ENCODE data around the gene MED23.

MED23 gene

GRCh38 chr6:131629651-131630050 is 1.6 kb upstream of the MED23 start:
- Histone ChIP-seq H3K4me3 (ENCODE audit: low read length, poor library complexity, severe bottlenecking) (no peak overlapping the region), H3K27me3 (ENCODE audit: insufficient read depth, low read length, poor library complexity, severe bottlenecking) (no peaks in the 10 kb centered on the region), H3K4me2 (ENCODE audit: low read depth, low read length, poor library complexity, severe bottlenecking) (peak overlapping the region; percentile 75), H3F3A (ENCODE audit: low read depth) (no peaks in the 10 kb centered on the region), H3K9me3 (ENCODE audit: insufficient read depth, low read depth, low read length) (no peaks in the 10 kb centered on the region), H3K36me3 (ENCODE audit: insufficient read depth, low read length) (peaks cover 3% of the 10 kb centered on the region; the same call in 1 of the 2 replicates), H3K4me1 (ENCODE audit: insufficient read depth, low read length, poor library complexity, severe bottlenecking) (peaks cover 21% of the 10 kb centered on the region), H2AFZ (ENCODE audit: low read length) (peak overlapping the region; percentile 44; the same call in 1 of the 2 replicates), H3K9me2 (replicated peaks; ENCODE audit: low read depth, low read length) (no peaks in the 10 kb centered on the region), H3K79me2 (ENCODE audit: insufficient read depth, low read length) (peaks cover 29% of the 10 kb centered on the region), H4K20me1 (ENCODE audit: insufficient read depth, low read length, poor library complexity, severe bottlenecking) (peaks cover 13% of the 10 kb centered on the region), H3K9ac (ENCODE audit: low read depth, low read length, poor library complexity, severe bottlenecking) (no peak overlapping the region)
- TF ChIP-seq, protein P1, sequence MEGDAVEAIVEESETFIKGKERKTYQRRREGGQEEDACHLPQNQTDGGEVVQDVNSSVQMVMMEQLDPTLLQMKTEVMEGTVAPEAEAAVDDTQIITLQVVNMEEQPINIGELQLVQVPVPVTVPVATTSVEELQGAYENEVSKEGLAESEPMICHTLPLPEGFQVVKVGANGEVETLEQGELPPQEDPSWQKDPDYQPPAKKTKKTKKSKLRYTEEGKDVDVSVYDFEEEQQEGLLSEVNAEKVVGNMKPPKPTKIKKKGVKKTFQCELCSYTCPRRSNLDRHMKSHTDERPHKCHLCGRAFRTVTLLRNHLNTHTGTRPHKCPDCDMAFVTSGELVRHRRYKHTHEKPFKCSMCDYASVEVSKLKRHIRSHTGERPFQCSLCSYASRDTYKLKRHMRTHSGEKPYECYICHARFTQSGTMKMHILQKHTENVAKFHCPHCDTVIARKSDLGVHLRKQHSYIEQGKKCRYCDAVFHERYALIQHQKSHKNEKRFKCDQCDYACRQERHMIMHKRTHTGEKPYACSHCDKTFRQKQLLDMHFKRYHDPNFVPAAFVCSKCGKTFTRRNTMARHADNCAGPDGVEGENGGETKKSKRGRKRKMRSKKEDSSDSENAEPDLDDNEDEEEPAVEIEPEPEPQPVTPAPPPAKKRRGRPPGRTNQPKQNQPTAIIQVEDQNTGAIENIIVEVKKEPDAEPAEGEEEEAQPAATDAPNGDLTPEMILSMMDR (conservative IDR thresholded peaks at IDR 0.05; ENCODE audit: low read length): no peak
- no peak for TF ChIP-seq EZH2phosphoT487 (IDR thresholded peaks at IDR 0.05; ENCODE audit: borderline replicate concordance)

DNA sequence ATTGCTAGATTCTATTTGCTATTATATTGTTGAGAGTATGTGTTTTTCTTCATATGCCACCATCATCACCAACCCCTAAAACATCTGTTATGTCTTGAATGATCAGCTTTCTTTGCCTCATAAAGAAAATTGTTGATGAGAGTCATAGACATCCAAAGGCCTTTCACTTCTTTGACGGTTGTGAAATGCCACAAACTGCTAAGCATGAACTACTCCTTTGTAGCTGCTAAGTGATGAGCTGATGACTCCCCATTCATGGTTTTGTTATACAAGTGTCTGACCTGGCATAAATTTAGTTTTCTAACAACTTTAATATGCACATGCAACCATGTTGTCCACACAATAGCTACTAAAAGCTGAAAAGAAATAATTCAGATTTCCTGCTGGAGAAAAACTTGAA is 684 bp upstream of the MED23 start:
- no peaks in the 10 kb centered on the region for H3K27me3 ChIP-seq (ENCODE audit: insufficient read depth, low read length, poor library complexity, severe bottlenecking)
- H3K4me1 ChIP-seq (ENCODE audit: insufficient read depth, low read length, poor library complexity, severe bottlenecking): peaks cover 21% of the 10 kb centered on the region
- peak overlapping the region; percentile 75 for H3K4me2 ChIP-seq (ENCODE audit: low read depth, low read length, poor library complexity, severe bottlenecking)
- peaks cover 13% of the 10 kb centered on the region for H4K20me1 ChIP-seq (ENCODE audit: insufficient read depth, low read length, poor library complexity, severe bottlenecking)
- H3K79me2 ChIP-seq (ENCODE audit: insufficient read depth, low read length): peaks cover 36% of the 10 kb centered on the region
- peak overlapping the region; percentile 100 for H2AFZ ChIP-seq (ENCODE audit: low read length)
- peak overlapping the region; percentile 92 for H3K9ac ChIP-seq (ENCODE audit: low read depth, low read length, poor library complexity, severe bottlenecking)
- no peaks in the 10 kb centered on the region for H3K9me3 ChIP-seq (ENCODE audit: insufficient read depth, low read depth, low read length)
- H3K36me3 ChIP-seq (ENCODE audit: insufficient read depth, low read length): peaks cover 11% of the 10 kb centered on the region; the same call in 1 of the 2 replicates
- H3K9me2 ChIP-seq (replicated peaks; ENCODE audit: low read depth, low read length): no peaks in the 10 kb centered on the region
- TF ChIP-seq EZH2phosphoT487 (IDR thresholded peaks at IDR 0.05; ENCODE audit: borderline replicate concordance): no peak
- TF ChIP-seq, protein P1 (conservative IDR thresholded peaks at IDR 0.05; ENCODE audit: low read length): no peak
- H3F3A ChIP-seq (ENCODE audit: low read depth): no peaks in the 10 kb centered on the region
- peak overlapping the region; percentile 99 for H3K4me3 ChIP-seq (ENCODE audit: low read length, poor library complexity, severe bottlenecking)

DNA sequence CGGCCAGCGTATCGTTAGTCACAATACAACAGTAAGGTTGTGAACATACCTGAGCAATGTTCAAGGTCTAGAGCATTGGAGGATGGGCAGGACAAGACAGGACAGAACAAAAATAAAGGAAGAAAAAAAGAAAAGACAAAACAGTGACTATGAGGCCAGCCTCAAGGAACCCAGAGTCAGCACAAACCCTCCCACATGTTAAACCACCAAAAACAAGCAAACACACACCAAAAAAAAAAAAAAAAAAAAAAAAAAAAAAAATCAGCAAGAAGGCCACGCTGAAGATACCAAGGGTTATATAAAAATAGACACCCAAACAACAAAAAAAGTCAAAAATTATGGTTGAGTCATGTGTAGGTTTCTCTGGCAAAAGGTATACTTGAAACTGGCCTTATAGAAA is 12.8 kb downstream of the MED23 start:
- no peak overlapping the region for H3K9ac ChIP-seq (ENCODE audit: low read depth, low read length, poor library complexity, severe bottlenecking)
- H3K4me2 ChIP-seq (ENCODE audit: low read depth, low read length, poor library complexity, severe bottlenecking): no peak overlapping the region
- H3K9me2 ChIP-seq (replicated peaks; ENCODE audit: low read depth, low read length): no peaks in the 10 kb centered on the region
- H3K79me2 ChIP-seq (ENCODE audit: insufficient read depth, low read length): no peaks in the 10 kb centered on the region
- H3K9me3 ChIP-seq (ENCODE audit: insufficient read depth, low read depth, low read length): no peaks in the 10 kb centered on the region
- no peaks in the 10 kb centered on the region for H4K20me1 ChIP-seq (ENCODE audit: insufficient read depth, low read length, poor library complexity, severe bottlenecking)
- TF ChIP-seq EZH2phosphoT487 (IDR thresholded peaks at IDR 0.05; ENCODE audit: borderline replicate concordance): no peak
- TF ChIP-seq, protein P1 (conservative IDR thresholded peaks at IDR 0.05; ENCODE audit: low read length): no peak
- H3F3A ChIP-seq (ENCODE audit: low read depth): no peaks in the 10 kb centered on the region
- no peak overlapping the region for H3K4me3 ChIP-seq (ENCODE audit: low read length, poor library complexity, severe bottlenecking)
- H3K4me1 ChIP-seq (ENCODE audit: insufficient read depth, low read length, poor library complexity, severe bottlenecking): no peaks in the 10 kb centered on the region
- no peaks in the 10 kb centered on the region for H3K27me3 ChIP-seq (ENCODE audit: insufficient read depth, low read length, poor library complexity, severe bottlenecking)
- H3K36me3 ChIP-seq (ENCODE audit: insufficient read depth, low read length): peaks cover 78% of the 10 kb centered on the region
- no peak overlapping the region for H2AFZ ChIP-seq (ENCODE audit: low read length)

Measured in Loucy (cell line).